Activated T-helper 2 cell treated with anti-CD3 and anti-CD28 coated beads, Interferon-gamma antibody, Interleukin-2, Interleukin-4, amounts not matched to agents 10 μg/mL and 5 μg/mL and 100 μg/mL, durations not matched to agents 14 hours and 24 hours and 36 hours (primary cell): ENCODE measurements around the gene PTPRO. TPM values are rescaled to one million over a fixed set of nuclear protein-coding genes. Genes with fewer than 3 reads are reported as not detected.

Experiments
- DNase-seq: peaks from one replicate; pipeline ENCODE4 v3.0.0; 2021; ENCODE audit warnings: low spot score
- H3K27ac Mint-ChIP-seq: one replicate; pipeline ENCODE4 v1.8.0; 2021; ENCODE audit warnings: mixed read lengths
- H3K27me3 Mint-ChIP-seq: one replicate; pipeline ENCODE4 v1.8.0; 2021; ENCODE audit warnings: low read depth, mixed read lengths
- H3K36me3 Mint-ChIP-seq: one replicate; pipeline ENCODE4 v1.8.0; 2021; ENCODE audit warnings: low read depth, mixed read lengths
- H3K4me1 Mint-ChIP-seq: one replicate; pipeline ENCODE4 v1.8.0; 2021; ENCODE audit warnings: low read depth, mixed read lengths
- H3K4me3 Mint-ChIP-seq: one replicate; pipeline ENCODE4 v1.8.0; 2021; ENCODE audit warnings: low read depth, mild to moderate bottlenecking, moderate library complexity, mixed read lengths
- H3K9me3 Mint-ChIP-seq: one replicate; pipeline ENCODE4 v1.8.0; 2021; ENCODE audit warnings: mixed read lengths
- intact Hi-C: fragments of 100-400 bp; cut with micrococcal nuclease; formaldehyde crosslinking; loops from one replicate; pipeline ENCODE4 v1.15.1; 2023
- total RNA-seq: library from RNA; stranded (reverse); gene quantifications from 2 replicates; pipeline ENCODE4 v1.2.3, GENCODE V29; 2022

PTPRO gene
- total RNA-seq, 1 donor from 2014 or later: 0.41 TPM

DNA sequence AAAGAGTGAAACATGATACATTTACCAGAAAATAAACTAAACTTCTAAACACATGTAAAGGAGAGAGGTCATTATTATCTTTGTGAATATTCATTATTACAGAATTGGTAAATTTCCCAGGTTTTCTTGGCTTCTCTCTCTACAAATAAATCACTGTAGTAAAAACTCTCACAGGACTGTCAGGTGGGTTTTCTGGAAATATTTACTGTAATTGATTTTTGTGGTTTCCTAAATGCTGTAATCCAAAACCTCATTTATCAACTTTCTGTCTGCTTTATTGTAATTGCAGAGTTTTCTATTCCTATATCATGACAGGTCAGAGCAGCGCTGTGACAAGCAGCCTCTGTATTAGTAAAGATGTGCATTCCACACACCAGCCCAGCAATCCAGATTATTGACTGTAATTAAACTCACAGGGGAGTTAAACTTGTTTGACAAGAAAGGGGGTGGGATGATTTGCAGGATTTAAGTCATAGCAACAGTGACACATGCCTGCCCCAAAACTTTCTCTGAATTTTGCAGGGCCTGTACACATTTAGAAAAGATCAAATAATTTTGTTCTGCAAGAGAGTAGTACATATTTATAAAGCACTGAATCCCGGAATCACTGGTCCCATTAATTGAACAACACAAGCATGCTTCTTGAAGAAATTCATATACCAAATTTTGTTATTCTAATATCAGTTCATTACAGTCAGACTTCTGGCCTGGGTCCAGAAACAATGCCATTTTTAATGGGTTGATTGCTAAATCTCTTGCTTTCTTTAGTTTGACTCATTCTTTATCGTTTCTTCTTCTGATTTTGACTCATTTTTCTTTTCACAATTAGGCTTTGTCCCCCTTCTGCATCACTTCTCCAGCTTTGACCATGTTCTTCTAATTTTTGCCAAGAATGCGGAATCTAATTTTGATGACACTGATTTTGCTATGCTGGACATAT is 42.2 kb downstream of the PTPRO start:
- Mint-ChIP-seq H3K4me3 (no peak overlapping the region), H3K27ac (no peak overlapping the region), H3K36me3 (no peaks in the 10 kb centered on the region), H3K9me3 (no peaks in the 10 kb centered on the region), H3K4me1 (no peaks in the 10 kb centered on the region), H3K27me3 (no peaks in the 10 kb centered on the region)
- DNase-seq: no peak
- intact Hi-C loops: no loop called here

DNA sequence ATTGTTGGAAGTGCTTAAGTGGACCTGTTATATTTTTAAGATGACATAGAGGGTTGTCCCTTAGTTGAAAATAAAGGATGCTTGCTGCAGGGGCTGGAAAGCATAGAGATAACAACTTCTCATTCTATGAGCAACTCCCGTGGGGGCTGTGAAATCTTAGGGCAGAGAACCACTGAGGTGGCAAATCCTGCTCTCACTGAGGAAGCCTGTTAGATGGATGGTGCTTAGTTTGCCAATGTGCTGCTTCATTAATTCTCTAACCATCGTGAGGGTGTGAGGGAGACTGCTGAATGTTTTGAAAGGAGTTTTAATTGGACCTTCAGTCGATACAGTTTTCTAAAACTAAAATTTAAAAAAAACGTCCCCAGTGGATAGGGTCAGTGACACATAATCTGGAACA is 46.5 kb downstream of the PTPRO start:
- intact Hi-C loops: no loop called here
- DNase-seq: no peak
- Mint-ChIP-seq H3K4me1 (no peaks in the 10 kb centered on the region), H3K27ac (no peak overlapping the region), H3K36me3 (no peaks in the 10 kb centered on the region), H3K4me3 (no peak overlapping the region), H3K9me3 (no peaks in the 10 kb centered on the region), H3K27me3 (no peaks in the 10 kb centered on the region)

DNA sequence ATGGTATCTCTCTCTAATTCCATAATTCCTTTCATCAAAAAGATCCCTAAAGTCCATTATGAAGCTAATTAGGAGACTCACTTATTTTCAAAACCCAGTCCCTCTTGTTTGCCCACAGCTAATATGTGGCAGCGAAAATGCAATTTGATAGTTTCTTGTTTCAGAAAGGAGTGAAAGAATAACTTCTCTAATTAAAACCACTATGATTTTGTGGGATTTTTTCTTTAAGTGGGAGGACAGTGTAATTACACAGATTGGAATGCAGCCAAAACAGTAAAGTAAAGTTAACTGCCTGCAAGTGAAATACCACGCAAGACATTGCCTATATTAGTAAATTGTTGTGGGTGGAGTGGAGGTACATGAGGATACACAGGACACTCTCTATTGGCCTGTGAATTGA is 50.0 kb downstream of the PTPRO start:
- Mint-ChIP-seq H3K4me3 (no peak overlapping the region), H3K27ac (no peak overlapping the region), H3K36me3 (no peaks in the 10 kb centered on the region), H3K4me1 (no peaks in the 10 kb centered on the region), H3K9me3 (peaks cover 7% of the 10 kb centered on the region), H3K27me3 (no peaks in the 10 kb centered on the region)
- DNase-seq: no peak
- intact Hi-C loops: no loop called here

DNA sequence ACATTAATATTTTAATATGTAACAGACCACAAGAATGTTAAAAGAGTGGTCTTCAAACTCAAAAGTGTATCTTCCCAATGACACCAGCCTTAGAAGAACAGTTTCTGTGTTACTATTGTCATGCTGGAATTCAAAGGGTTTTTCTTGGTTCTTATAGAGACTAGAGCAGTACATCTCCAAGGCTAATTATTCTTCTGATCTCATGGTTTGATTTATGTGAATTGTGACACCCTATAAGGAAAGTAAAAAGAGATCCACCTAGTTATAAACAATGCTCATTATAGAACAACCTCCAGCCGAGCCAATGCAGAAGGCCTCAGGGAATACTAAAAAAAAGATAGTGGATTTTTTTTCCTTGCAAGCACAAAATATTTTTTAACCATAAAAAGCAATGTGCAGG is 65.5 kb downstream of the PTPRO start:
- Mint-ChIP-seq H3K27ac (no peak overlapping the region), H3K36me3 (no peaks in the 10 kb centered on the region), H3K27me3 (no peaks in the 10 kb centered on the region), H3K4me3 (no peak overlapping the region), H3K9me3 (no peaks in the 10 kb centered on the region), H3K4me1 (no peaks in the 10 kb centered on the region)
- DNase-seq: no peak
- intact Hi-C loops: no loop called here

DNA sequence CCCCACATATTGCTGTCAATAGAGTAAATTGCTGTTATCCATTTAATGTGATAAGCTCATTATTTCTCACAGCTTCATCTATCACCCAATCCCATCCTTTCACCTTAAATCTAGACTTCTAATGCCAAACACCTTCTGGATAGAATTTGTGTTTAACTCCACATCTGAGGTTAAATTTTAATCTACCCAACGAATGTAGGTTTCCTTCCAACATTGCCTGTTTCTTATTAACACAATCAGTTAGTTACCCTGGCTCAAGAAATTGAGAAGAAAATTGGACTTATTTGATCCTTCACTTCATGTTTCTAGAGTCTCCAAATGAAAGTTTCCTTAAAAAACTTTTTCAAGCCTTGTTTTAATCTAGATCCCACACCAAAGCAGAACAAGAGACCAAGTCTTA is 67.3 kb downstream of the PTPRO start:
- no peaks in the 10 kb centered on the region for H3K27me3 Mint-ChIP-seq
- no peaks in the 10 kb centered on the region for H3K36me3 Mint-ChIP-seq
- intact Hi-C loops: no loop called here
- H3K27ac Mint-ChIP-seq: no peak overlapping the region
- H3K4me1 Mint-ChIP-seq: no peaks in the 10 kb centered on the region
- H3K4me3 Mint-ChIP-seq: no peak overlapping the region
- DNase-seq: no peak
- H3K9me3 Mint-ChIP-seq: no peaks in the 10 kb centered on the region

DNA sequence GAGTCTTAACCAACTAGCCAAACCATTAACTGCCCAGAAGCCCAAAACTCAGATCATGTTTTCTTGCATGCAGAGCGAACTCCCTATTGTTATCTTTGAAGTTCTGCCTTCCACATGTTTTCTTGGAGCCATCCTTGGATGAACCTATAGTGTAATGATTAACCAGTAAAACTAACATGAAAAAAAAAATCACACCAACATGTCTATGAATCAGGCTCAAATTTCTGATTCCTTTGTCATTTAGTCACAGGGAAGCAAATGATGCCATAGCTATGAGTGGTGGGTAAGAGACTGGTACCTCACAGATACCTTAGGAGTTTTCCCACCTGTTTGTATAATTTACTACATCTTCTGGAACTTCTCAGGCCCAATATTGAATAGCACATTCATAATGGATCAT is 70.7 kb downstream of the PTPRO start:
- Mint-ChIP-seq H3K27me3 (peaks cover 2% of the 10 kb centered on the region), H3K4me3 (no peak overlapping the region), H3K36me3 (no peaks in the 10 kb centered on the region), H3K9me3 (no peaks in the 10 kb centered on the region), H3K27ac (no peak overlapping the region), H3K4me1 (no peaks in the 10 kb centered on the region)
- no peak for DNase-seq
- intact Hi-C loops: no loop called here

DNA sequence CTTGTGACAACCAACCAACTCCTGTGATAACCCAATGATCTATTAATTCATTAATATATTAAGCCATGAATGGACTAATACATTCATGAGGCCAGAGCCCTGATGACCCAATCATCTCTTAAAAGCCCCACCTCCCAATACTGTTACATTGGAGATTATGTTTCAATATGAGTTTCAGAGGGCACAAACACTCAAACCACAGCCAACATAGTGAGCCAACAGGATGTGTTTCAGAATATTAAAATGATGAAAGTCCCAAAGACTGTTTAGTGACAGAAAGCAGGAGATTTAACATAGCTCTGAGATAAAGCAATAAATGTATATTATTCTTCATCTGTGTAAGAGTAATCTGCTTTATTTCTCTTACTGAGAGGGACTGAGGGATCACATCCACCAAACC is 71.7 kb downstream of the PTPRO start:
- Mint-ChIP-seq H3K4me1 (no peaks in the 10 kb centered on the region), H3K36me3 (no peaks in the 10 kb centered on the region), H3K9me3 (no peaks in the 10 kb centered on the region), H3K27me3 (peaks cover 2% of the 10 kb centered on the region), H3K4me3 (no peak overlapping the region), H3K27ac (no peak overlapping the region)
- no peak for DNase-seq
- intact Hi-C loops: no loop called here

DNA sequence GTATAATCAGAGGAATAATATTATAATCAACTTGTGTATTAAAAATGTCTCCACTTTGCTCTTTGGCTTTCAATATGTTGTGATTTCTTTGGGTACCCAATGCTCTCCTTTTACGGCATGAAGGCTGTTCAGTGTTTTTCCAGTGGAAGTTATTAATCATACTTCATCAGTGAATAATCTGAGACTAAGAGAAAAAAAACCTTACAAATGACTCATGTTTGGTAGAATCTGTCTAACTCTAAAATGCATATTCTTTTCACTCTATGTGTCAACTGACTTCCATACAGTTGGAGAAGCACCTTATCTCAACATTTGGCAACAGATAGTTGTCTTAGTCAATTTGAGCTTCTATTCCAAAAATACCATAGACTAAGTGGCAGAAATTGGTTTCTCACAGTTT is 82.2 kb downstream of the PTPRO start:
- H3K27me3 Mint-ChIP-seq: peaks cover 2% of the 10 kb centered on the region
- DNase-seq: no peak
- H3K4me3 Mint-ChIP-seq: no peak overlapping the region
- H3K27ac Mint-ChIP-seq: no peak overlapping the region
- intact Hi-C loops: no loop called here
- no peaks in the 10 kb centered on the region for H3K4me1 Mint-ChIP-seq
- H3K36me3 Mint-ChIP-seq: no peaks in the 10 kb centered on the region
- no peaks in the 10 kb centered on the region for H3K9me3 Mint-ChIP-seq

DNA sequence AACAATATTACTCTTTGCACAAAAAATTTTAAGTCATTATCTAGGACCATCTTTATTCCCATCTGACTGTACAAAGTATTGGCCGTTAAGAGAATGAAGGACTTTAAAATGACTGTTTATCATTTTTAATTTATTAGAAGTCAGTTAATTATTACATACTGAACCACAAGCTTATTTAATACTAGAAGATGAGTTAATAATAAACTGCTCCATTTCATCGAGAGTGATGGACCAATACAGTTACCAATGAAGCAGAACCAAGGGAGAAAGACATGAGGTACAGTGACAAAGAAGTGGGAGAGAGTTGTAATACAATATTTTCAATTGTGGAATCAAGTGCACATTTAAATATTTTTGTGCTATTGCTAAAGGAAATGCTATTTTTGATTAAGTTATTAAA is 83.3 kb downstream of the PTPRO start:
- no peak for DNase-seq
- intact Hi-C loops: no loop called here
- Mint-ChIP-seq H3K27me3 (no peaks in the 10 kb centered on the region), H3K4me3 (no peak overlapping the region), H3K27ac (no peak overlapping the region), H3K36me3 (no peaks in the 10 kb centered on the region), H3K9me3 (no peaks in the 10 kb centered on the region), H3K4me1 (no peaks in the 10 kb centered on the region)

DNA sequence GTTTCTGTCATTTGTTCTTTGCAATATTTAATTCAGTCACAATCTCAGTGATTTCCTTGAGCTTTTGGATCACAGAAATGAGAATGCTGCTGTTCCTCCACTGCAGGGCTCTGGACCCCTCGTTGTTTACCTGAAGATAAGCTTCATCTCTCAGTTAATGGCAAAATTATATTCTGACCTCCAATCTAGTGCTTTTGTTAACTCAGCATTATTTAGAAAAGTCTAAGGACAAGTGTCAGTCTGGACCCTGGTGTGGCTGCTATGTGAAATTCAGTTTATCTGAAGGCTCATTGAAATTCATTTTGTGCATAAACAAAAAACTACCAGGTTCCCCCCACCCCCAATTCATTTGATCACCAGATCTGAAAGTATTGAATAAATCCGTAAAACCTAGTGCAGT is 84.7 kb downstream of the PTPRO start:
- Mint-ChIP-seq H3K9me3 (no peaks in the 10 kb centered on the region), H3K4me1 (no peaks in the 10 kb centered on the region), H3K36me3 (no peaks in the 10 kb centered on the region), H3K27ac (no peak overlapping the region), H3K27me3 (no peaks in the 10 kb centered on the region), H3K4me3 (no peak overlapping the region)
- intact Hi-C loops: no loop called here
- DNase-seq: no peak

DNA sequence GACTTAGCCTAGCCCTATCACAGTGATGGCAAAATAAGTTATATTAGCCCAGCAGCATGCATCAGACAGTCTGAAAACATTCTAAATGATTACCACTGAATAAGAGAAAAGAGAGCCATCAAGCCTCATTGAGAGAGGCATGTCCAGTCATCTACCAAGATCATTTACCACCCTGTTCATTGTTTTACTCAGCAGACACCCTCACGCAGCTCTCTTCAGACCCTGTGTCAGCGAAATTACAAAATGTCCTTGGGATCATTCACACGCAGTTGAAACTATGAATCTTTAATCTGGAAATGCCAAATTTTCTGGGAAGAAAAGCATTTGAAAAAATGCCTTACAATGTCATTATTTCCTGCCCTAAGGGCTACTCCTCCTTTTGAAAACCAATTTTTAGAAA is 89.5 kb downstream of the PTPRO start:
- peaks cover 6% of the 10 kb centered on the region for H3K27me3 Mint-ChIP-seq
- no peak overlapping the region for H3K27ac Mint-ChIP-seq
- no peaks in the 10 kb centered on the region for H3K36me3 Mint-ChIP-seq
- no peak for DNase-seq
- no peaks in the 10 kb centered on the region for H3K4me1 Mint-ChIP-seq
- H3K9me3 Mint-ChIP-seq: no peaks in the 10 kb centered on the region
- intact Hi-C loops: no loop called here
- no peak overlapping the region for H3K4me3 Mint-ChIP-seq

DNA sequence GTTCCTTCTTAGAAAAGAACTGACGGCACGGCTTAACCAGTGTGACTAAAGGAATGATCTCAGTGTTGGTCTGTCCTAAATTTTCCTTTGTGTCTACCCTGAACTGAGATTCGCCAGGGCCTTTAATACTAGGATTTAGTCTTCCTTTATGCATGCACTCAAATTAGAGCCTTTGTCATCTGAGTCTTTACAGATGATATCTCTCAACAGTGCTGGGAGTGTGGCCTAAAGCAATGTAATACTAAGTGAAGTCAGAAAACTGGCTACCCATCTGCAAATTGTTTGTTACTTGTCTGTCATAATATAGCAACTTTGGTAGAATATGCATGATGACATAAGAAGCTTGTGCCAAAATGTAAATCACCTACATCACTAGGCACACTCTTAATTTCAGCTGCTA is 95.4 kb downstream of the PTPRO start:
- Mint-ChIP-seq H3K36me3 (no peaks in the 10 kb centered on the region), H3K4me3 (no peak overlapping the region), H3K9me3 (no peaks in the 10 kb centered on the region), H3K27me3 (peaks cover 10% of the 10 kb centered on the region), H3K27ac (no peak overlapping the region), H3K4me1 (no peaks in the 10 kb centered on the region)
- DNase-seq: no peak
- intact Hi-C loops: no loop called here

DNA sequence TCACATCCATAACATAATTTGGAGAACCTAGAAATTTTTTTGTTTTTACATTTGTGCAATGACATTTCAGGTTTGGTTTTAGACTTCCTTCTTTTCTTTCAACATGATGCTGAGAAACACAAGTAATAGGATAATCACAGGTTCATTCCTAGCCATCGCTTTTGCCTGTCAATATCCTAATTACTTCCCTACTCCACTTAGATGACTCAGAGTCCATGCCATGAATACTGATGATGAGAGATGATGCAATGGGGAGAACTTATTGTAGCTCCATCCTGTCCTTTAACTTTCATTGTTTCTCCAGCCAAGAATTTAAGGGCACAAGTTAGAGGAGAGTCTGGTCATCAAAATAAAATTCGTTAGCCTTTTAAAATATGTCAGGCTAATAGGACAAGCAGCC is 101.3 kb downstream of the PTPRO start:
- no peaks in the 10 kb centered on the region for H3K9me3 Mint-ChIP-seq
- no peaks in the 10 kb centered on the region for H3K4me1 Mint-ChIP-seq
- no peak for DNase-seq
- H3K27me3 Mint-ChIP-seq: peaks cover 10% of the 10 kb centered on the region
- no peak overlapping the region for H3K4me3 Mint-ChIP-seq
- intact Hi-C loops: no loop called here
- H3K27ac Mint-ChIP-seq: no peak overlapping the region
- H3K36me3 Mint-ChIP-seq: no peaks in the 10 kb centered on the region

DNA sequence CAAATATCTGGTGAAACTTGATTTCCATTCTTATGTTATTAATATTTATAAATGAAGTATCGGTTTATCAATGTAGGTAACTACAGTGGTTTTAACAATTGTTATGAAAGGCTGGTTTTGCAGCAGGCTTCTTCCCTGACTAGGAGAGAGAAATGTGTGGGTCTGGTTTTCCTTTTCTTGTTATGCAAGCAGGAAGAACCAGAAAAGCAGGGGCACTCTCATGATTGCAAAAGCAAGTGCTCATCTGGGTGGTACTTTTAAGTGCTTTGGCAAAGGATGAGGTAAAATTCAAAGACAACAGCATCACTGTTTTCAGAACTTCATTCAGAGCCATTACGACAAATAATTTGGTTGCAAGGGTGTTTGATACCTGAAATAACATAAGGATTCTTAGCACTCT is 105.6 kb downstream of the PTPRO start:
- H3K4me1 Mint-ChIP-seq: no peaks in the 10 kb centered on the region
- no peaks in the 10 kb centered on the region for H3K36me3 Mint-ChIP-seq
- intact Hi-C loops: no loop called here
- no peak overlapping the region for H3K27ac Mint-ChIP-seq
- no peak overlapping the region for H3K4me3 Mint-ChIP-seq
- DNase-seq: no peak
- peaks cover 21% of the 10 kb centered on the region for H3K27me3 Mint-ChIP-seq
- H3K9me3 Mint-ChIP-seq: no peaks in the 10 kb centered on the region
